Upper lobe of right lung (tissue), 1 donor: ENCODE measurements around the gene BBC3. TPM values are rescaled to one million over a fixed set of nuclear protein-coding genes. Genes with fewer than 3 reads are reported as not detected.
"Not testable (repeated sequence)": the region's sequence is repeated elsewhere in the genome, so short reads cannot be mapped to it uniquely, and the experiment has no call there.

ENCODE experiments used
- ATAC-seq: fragments of 200-7000 bp; cut with Tn5 transposase; one replicate; pipeline ENCODE4 v1.9.1; 2020; ENCODE audit warnings: mild to moderate bottlenecking, moderate library complexity
- DNase-seq: peaks from one replicate; pipeline ENCODE4 v3.0.0-alpha.2; 2020
- H3K27ac ChIP-seq: fragments of 200-600 bp; one replicate; pipeline ENCODE4 v1.8.0; 2022
- H3K27me3 ChIP-seq: fragments of 200-600 bp; one replicate; pipeline ENCODE4 v1.8.0; 2022; ENCODE audit warnings: mild to moderate bottlenecking
- H3K36me3 ChIP-seq: fragments of 200-600 bp; one replicate; pipeline ENCODE4 v1.8.0; 2022
- H3K4me1 ChIP-seq: fragments of 200-600 bp; one replicate; pipeline ENCODE4 v1.8.0; 2022
- H3K4me3 ChIP-seq: fragments of 200-600 bp; one replicate; pipeline ENCODE4 v1.8.0; 2022; ENCODE audit warnings: mild to moderate bottlenecking
- H3K9me3 ChIP-seq: fragments of 200-600 bp; one replicate; pipeline ENCODE4 v1.8.0; 2022
- intact Hi-C: fragments of 100-400 bp; cut with DNase I; formaldehyde crosslinking; loops from one replicate; pipeline ENCODE4 v1.11.0; 2022
- total RNA-seq: library from RNA; stranded (reverse); fragmentation: NEBNext Ultra II Directional; extraction: Animal tissue kit (Norgen Biotek cat#: 25700); gene quantifications from one replicate; pipeline ENCODE4 v1.2.1, GENCODE V29; 2021
- TF ChIP-seq, protein P1 (sequence below): fragments of 200-600 bp; IDR thresholded peaks from one replicate; pipeline ENCODE4 v1.8.0; 2022; ENCODE audit warnings: antibody characterized with exemption
- donor health status: DM: no; HTN: yes; CAD: no; lungs with severe emphysema.

Gene BBC3
- total RNA-seq, 1 donor from 2014 or later, result 20.1 TPM

DNA sequence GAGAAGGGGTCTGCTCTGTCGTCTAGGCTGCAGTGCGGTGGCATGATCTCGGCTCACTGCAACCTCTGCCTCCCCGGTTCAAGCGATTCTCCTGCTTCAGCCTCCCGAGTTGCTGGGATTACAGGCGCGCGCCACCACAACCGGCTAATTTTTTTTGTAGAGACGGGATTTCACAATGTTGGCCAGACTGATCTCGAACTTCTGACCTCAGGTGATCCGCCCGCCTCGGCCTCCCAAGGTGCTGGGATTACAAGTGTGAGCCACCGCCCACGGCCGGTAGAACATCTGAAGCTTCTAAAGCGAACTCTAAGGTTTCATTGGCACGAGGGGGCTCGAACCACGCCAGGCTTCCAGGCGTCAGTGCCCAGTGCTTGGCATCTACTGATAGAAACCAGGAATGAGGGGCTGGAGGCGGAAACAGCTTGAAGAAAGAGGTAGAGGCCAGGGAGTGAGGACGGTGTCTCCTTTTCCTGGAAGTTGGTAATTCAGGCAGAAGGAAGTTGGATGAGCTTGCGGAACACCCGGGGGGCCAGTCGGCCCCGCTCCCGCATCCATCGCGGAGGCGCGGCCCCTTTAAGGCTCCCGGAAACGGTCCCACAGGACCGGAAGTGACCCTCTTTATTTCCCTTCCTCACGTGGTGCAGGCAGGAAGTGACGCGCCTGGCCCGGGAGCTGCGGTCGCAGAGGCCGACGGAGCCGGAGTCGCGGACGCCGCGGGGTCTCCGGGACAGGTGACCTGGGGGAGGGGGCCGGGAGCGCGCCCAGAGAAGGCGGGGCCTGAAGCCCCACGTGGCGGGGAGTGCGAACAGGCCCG lies 25.1 kb upstream of the BBC3 start, which contains the start of gene CCDC9:
Gene CCDC9 (plus strand): TSS at position 647 of the 814 bp plus-strand sequence. CDS start 1,876 bp downstream, outside the sequence.
- no peaks in the 10 kb centered on the region for H3K27me3 ChIP-seq
- H3K4me1 ChIP-seq, result peaks cover 19% of the 10 kb centered on the region
- peak within 1 kb of the TSS; percentile 87 for H3K27ac ChIP-seq
- intact Hi-C loops, result no loop called here
- peak; percentile 99 for DNase-seq
- peaks cover 28% of the 10 kb centered on the region for H3K36me3 ChIP-seq
- TF ChIP-seq, protein P1, sequence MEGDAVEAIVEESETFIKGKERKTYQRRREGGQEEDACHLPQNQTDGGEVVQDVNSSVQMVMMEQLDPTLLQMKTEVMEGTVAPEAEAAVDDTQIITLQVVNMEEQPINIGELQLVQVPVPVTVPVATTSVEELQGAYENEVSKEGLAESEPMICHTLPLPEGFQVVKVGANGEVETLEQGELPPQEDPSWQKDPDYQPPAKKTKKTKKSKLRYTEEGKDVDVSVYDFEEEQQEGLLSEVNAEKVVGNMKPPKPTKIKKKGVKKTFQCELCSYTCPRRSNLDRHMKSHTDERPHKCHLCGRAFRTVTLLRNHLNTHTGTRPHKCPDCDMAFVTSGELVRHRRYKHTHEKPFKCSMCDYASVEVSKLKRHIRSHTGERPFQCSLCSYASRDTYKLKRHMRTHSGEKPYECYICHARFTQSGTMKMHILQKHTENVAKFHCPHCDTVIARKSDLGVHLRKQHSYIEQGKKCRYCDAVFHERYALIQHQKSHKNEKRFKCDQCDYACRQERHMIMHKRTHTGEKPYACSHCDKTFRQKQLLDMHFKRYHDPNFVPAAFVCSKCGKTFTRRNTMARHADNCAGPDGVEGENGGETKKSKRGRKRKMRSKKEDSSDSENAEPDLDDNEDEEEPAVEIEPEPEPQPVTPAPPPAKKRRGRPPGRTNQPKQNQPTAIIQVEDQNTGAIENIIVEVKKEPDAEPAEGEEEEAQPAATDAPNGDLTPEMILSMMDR, result no peak
- peak; percentile 67 for ATAC-seq
- peak within 1 kb of the TSS; percentile 51 for H3K4me3 ChIP-seq
- no peaks in the 10 kb centered on the region for H3K9me3 ChIP-seq

DNA sequence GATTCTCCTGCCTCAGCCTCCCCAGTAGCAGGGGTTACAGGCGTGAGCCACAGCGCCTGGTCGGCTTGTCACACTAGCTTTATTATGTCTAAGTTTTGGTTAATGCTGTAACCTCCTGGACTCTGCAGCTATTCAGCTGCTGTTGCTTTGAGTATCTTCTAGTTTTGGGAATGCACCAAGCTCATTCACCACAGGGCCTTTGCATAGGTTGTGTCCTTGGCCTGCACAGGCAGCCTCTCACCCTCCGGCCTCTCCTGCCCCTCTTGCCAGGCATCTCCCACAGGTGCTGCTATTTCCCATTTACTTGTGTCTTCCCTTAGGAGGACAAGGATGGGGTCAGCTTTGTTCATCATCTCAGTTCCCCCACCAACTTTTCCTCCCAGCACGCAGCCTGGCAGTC lies 23.0 kb upstream of the BBC3 start:
- no peaks in the 10 kb centered on the region for H3K27me3 ChIP-seq
- TF ChIP-seq, protein P1, result no peak
- no peaks in the 10 kb centered on the region for H3K9me3 ChIP-seq
- DNase-seq (no peak), ATAC-seq (no peak)
- no peak overlapping the region for H3K27ac ChIP-seq
- H3K4me1 ChIP-seq, result peaks cover 19% of the 10 kb centered on the region
- peaks cover 6% of the 10 kb centered on the region for H3K36me3 ChIP-seq
- intact Hi-C loops, result no loop called here
- no peak overlapping the region for H3K4me3 ChIP-seq

DNA sequence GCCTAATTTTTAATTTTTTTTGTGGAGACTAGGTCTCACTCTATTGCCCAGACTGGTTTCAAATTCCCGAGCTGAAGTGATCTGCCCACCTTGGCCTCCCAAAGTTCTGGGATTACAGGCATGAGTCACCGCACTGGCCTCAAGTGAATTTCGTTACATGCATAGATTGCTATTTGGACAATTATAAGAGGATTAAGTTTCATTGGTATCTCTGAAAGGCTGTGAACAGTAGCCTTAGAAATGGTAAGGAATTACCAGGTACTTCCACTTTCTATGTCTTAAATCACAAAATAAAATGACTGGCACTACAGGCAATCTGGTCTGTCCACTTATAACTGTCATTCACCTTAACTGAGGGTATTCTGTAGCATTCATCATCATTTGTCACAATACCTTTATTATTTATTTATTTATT lies 22.5 kb upstream of the BBC3 start:
- H3K27me3 ChIP-seq, result no peaks in the 10 kb centered on the region
- no peak overlapping the region for H3K27ac ChIP-seq
- H3K4me1 ChIP-seq, result peaks cover 15% of the 10 kb centered on the region
- intact Hi-C loops, result no loop called here
- DNase-seq (no peak), ATAC-seq (no peak)
- peaks cover 2% of the 10 kb centered on the region for H3K36me3 ChIP-seq
- H3K4me3 ChIP-seq, result no peak overlapping the region
- H3K9me3 ChIP-seq, result no peaks in the 10 kb centered on the region
- TF ChIP-seq, protein P1, result no peak

DNA sequence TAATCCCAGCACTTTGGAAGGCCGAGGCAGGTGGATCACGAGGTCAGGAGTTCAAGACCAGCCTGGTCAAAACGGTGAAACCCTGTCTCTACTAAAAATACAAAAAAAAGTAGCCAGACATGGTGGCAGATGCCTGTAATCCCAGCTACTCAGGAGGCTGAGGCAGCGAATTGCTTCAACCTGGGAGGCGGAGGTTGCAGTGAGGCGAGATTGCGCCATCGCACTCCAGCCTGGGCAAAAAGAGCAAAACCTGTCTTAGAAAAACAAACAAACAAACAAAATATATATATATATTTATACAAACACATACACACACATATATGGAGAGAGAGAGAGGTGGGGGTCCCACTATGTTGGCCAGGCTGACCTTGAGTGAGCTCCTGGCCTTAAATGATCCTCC lies 22.0 kb upstream of the BBC3 start:
- peaks cover 11% of the 10 kb centered on the region for H3K4me1 ChIP-seq
- H3K27ac ChIP-seq, DNase-seq, H3K4me3 ChIP-seq, H3K9me3 ChIP-seq, intact Hi-C loops, H3K36me3 ChIP-seq, ATAC-seq, H3K27me3 ChIP-seq: not testable (repeated sequence)

DNA sequence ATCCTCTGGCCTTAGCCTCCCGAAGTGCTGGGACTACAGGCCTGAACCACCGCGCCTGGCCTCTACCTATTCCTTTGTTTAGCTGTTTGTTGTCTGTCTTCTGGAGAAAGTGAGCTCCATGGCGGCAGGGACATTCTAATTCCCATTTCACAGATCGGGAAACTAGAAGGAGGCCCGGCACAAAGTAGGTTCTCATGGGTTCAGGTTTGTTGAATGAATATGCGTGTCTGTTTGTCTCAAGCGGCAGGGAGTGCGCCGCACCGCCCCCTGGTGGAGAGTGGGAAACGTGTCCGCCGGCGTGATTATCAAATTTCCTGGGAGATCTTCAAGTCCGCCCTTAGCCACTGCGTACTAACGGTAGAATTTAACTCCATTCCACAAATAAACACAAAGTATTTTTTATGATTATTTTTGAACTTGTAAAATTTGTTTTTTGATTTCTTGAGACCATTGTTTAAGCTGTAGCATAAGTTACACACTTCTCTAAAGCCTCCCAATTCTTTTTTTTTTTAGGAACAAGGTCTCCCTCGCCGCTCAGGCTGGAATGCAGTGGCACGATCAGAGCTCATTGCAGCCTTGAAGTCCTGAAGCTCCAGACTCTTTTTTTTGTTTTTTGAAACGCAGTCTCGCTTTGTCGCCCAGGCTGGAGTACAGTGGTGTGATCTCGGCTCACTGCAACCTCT lies 16.4 kb upstream of the BBC3 start:
- H3K27ac ChIP-seq, result no peak overlapping the region
- DNase-seq, result peak; percentile 90
- no peaks in the 10 kb centered on the region for H3K36me3 ChIP-seq
- intact Hi-C loops, result loop anchor here (5.0 kb wide), 1 partner anchor 100 kb away; no protein-coding TSS in a partner anchor
- TF ChIP-seq, protein P1, result peak; percentile 96
- H3K4me1 ChIP-seq, result peaks cover 9% of the 10 kb centered on the region
- peak; percentile 49 for ATAC-seq
- H3K9me3 ChIP-seq, result no peaks in the 10 kb centered on the region
- H3K27me3 ChIP-seq, result no peaks in the 10 kb centered on the region
- H3K4me3 ChIP-seq, result no peak overlapping the region
